H9 (cell line): Measurements from ENCODE around the gene KCNQ2. TPM values are rescaled to one million over a fixed set of nuclear protein-coding genes. Genes with fewer than 3 reads are reported as not detected.

ENCODE experiments used
- DNase-seq: peaks from one replicate; pipeline ENCODE4 v3.0.0-alpha.2; 2017
- H2AFZ ChIP-seq: one replicate; pipeline ENCODE4 v1.6.1; 2013; ENCODE audit warnings: mild to moderate bottlenecking, low read length, control low read depth, moderate library complexity
- H2AK5ac ChIP-seq: 2 replicates; pipeline ENCODE4 v1.6.1; 2013; ENCODE audit warnings: low read length, control low read depth, mixed read lengths; ENCODE audit not compliant: insufficient read length
- H2BK120ac ChIP-seq: one replicate; pipeline ENCODE4 v1.6.1; 2013; ENCODE audit warnings: low read depth, mild to moderate bottlenecking, low read length, control low read depth, inconsistent platforms; ENCODE audit not compliant: poor library complexity, severe bottlenecking
- H2BK12ac ChIP-seq: 2 replicates; pipeline ENCODE4 v1.6.1; 2013; ENCODE audit warnings: low read length, control low read depth, mixed read lengths, low read depth; ENCODE audit not compliant: insufficient read length
- H2BK15ac ChIP-seq: 2 replicates; pipeline ENCODE4 v1.6.1; 2013; ENCODE audit warnings: low read depth, low read length, control low read depth
- H2BK20ac ChIP-seq: one replicate; pipeline ENCODE4 v1.6.1; 2013; ENCODE audit warnings: low read depth, mild to moderate bottlenecking, low read length, control low read depth, inconsistent platforms; ENCODE audit not compliant: poor library complexity, severe bottlenecking
- H2BK5ac ChIP-seq: 2 replicates; pipeline ENCODE4 v1.6.1; 2013; ENCODE audit warnings: low read length, control low read depth, mixed read lengths; ENCODE audit not compliant: insufficient read length
- H3K14ac ChIP-seq: 2 replicates; pipeline ENCODE4 v1.6.1; 2013; ENCODE audit warnings: low read length, control low read depth; ENCODE audit not compliant: insufficient read depth
- H3K18ac ChIP-seq: 2 replicates; pipeline ENCODE4 v1.6.1; 2013; ENCODE audit warnings: low read depth, mild to moderate bottlenecking, mixed read lengths, low read length, control low read depth; ENCODE audit not compliant: insufficient read length
- H3K23ac ChIP-seq: 2 replicates; pipeline ENCODE4 v1.6.1; 2013; ENCODE audit warnings: low read length, control low read depth, mixed read lengths, low read depth; ENCODE audit not compliant: insufficient read length
- H3K23me2 ChIP-seq: 2 replicates; pipeline ENCODE4 v1.6.1; 2013; ENCODE audit warnings: low read depth, mild to moderate bottlenecking, mixed read lengths, low read length, control low read depth; ENCODE audit not compliant: insufficient read length, poor library complexity, severe bottlenecking
- H3K27ac ChIP-seq: 2 replicates; pipeline ENCODE4 v1.5.1; 2013; ENCODE audit warnings: low read length, control low read depth, mixed read lengths, low read depth; ENCODE audit not compliant: insufficient read length
- H3K27me3 ChIP-seq: 2 replicates; pipeline ENCODE4 v1.6.1; 2013; ENCODE audit warnings: low read length, control low read depth, inconsistent platforms; ENCODE audit not compliant: insufficient read depth
- H3K4ac ChIP-seq: 2 replicates; pipeline ENCODE4 v1.6.1; 2013; ENCODE audit warnings: low read depth, mild to moderate bottlenecking, control low read depth, inconsistent platforms, low read length, moderate library complexity
- H3K4me1 ChIP-seq: 2 replicates; pipeline ENCODE4 v1.6.1; 2013; ENCODE audit warnings: low read length, control low read depth, inconsistent platforms; ENCODE audit not compliant: insufficient read depth
- H3K4me2 ChIP-seq: 2 replicates; pipeline ENCODE4 v1.6.1; 2013; ENCODE audit warnings: low read length, control low read depth, mixed read lengths; ENCODE audit not compliant: insufficient read length, insufficient read depth
- H3K56ac ChIP-seq: 2 replicates; pipeline ENCODE4 v1.6.1; 2013; ENCODE audit warnings: low read depth, mild to moderate bottlenecking, mixed read lengths, low read length, control low read depth; ENCODE audit not compliant: insufficient read length
- H3K79me1 ChIP-seq: 2 replicates; pipeline ENCODE4 v1.6.1; 2013; ENCODE audit warnings: low read depth, mild to moderate bottlenecking, moderate library complexity, low read length, control low read depth, inconsistent platforms; ENCODE audit not compliant: insufficient read depth, poor library complexity, severe bottlenecking
- H3K79me2 ChIP-seq: 2 replicates; pipeline ENCODE4 v1.6.1; 2013; ENCODE audit warnings: low read length, control low read depth, inconsistent platforms; ENCODE audit not compliant: insufficient read depth
- H3K9ac ChIP-seq: 2 replicates; pipeline ENCODE4 v1.6.1; 2013; ENCODE audit warnings: low read length, control low read depth, mixed read lengths; ENCODE audit not compliant: insufficient read length; ENCODE audit errors: extremely low read depth
- H3K9me3 ChIP-seq: one replicate; pipeline ENCODE4 v1.6.1; 2013; ENCODE audit warnings: low read depth, low read length, inconsistent platforms; ENCODE audit not compliant: control insufficient read depth
- H3T11ph ChIP-seq: one replicate; pipeline ENCODE4 v1.6.1; 2013; ENCODE audit warnings: mild to moderate bottlenecking, low read length, control low read depth, inconsistent platforms
- H4K20me1 ChIP-seq: one replicate; pipeline ENCODE4 v1.6.1; 2013; ENCODE audit not compliant: control insufficient read depth, insufficient read length, insufficient read depth
- H4K5ac ChIP-seq: 2 replicates; pipeline ENCODE4 v1.6.1; 2013; ENCODE audit warnings: low read depth, mild to moderate bottlenecking, mixed read lengths, low read length, control low read depth; ENCODE audit not compliant: insufficient read length
- H4K8ac ChIP-seq: replicated peaks from 2 replicates; pipeline ENCODE4 v1.6.1; 2013; ENCODE audit warnings: low read length, control low read depth, mixed read lengths, low read depth; ENCODE audit not compliant: insufficient read length
- H4K91ac ChIP-seq: 2 replicates; pipeline ENCODE4 v1.6.1; 2013; ENCODE audit warnings: low read depth, mild to moderate bottlenecking, moderate library complexity, mixed read lengths, low read length, control low read depth; ENCODE audit not compliant: insufficient read length
- H3K27ac Mint-ChIP-seq, 3 experiments: 2 replicates in 2 of 3; 3 replicates in 1 of 3; pipeline ENCODE4 v1.8.0; 2020 to 2021; ENCODE audit warnings: mixed read lengths in 3 of 3, mild to moderate bottlenecking in 1 of 3, moderate library complexity in 1 of 3
- H3K27me3 Mint-ChIP-seq: 2 replicates; pipeline ENCODE4 v1.8.0; 2021; ENCODE audit warnings: low read depth, mild to moderate bottlenecking, moderate library complexity, mixed read lengths
- H3K36me3 Mint-ChIP-seq, 3 experiments: 2 replicates in 2 of 3; 3 replicates in 1 of 3; pipeline ENCODE4 v1.8.0; 2020 to 2021; ENCODE audit warnings: low read depth in 3 of 3, mixed read lengths in 3 of 3; ENCODE audit not compliant: insufficient read depth in 1 of 3
- H3K4me1 Mint-ChIP-seq, 2 experiments: 2 replicates each; pipeline ENCODE4 v1.8.0; 2020; ENCODE audit warnings: mixed read lengths in 2 of 2
- H3K4me3 Mint-ChIP-seq, 2 experiments: 2 replicates in 1 of 2; 3 replicates in 1 of 2; pipeline ENCODE4 v1.8.0; 2020 to 2021; ENCODE audit warnings: mild to moderate bottlenecking in 2 of 2, mixed read lengths in 2 of 2, moderate library complexity in 1 of 2
- H3K9me3 Mint-ChIP-seq, 2 experiments: 2 replicates in 1 of 2; 3 replicates in 1 of 2; pipeline ENCODE4 v1.8.0; 2020; ENCODE audit warnings: mild to moderate bottlenecking in 2 of 2, mixed read lengths in 2 of 2, moderate library complexity in 1 of 2
- WGBS: extraction: QIAGEN DNeasy Blood & Tissue Kit; methylation state at CpG from one replicate; pipeline ENCODE4 v1.1.7; 2013; ENCODE audit warnings: missing lambda C conversion rate, low lambda C conversion rate, mixed read lengths; ENCODE audit not compliant: insufficient read length; ENCODE audit errors: extremely low coverage; 5-methylcytosine and 5-hydroxymethylcytosine counted together
- total RNA-seq: library from RNA; stranded (reverse); gene quantifications from 2 replicates; pipeline ENCODE4 v1.2.1, GENCODE V29; 2021
- TF ChIP-seq, protein P1 (sequence below): fragments of 200-600 bp; sonication (generic); conservative IDR thresholded peaks from 3 replicates; pipeline ENCODE4 v1.8.0; 2021; ENCODE audit warnings: antibody characterized with exemption, mild to moderate bottlenecking

Gene KCNQ2
- total RNA-seq, 1 experiment from 2014 or later: 69.2 TPM

DNA sequence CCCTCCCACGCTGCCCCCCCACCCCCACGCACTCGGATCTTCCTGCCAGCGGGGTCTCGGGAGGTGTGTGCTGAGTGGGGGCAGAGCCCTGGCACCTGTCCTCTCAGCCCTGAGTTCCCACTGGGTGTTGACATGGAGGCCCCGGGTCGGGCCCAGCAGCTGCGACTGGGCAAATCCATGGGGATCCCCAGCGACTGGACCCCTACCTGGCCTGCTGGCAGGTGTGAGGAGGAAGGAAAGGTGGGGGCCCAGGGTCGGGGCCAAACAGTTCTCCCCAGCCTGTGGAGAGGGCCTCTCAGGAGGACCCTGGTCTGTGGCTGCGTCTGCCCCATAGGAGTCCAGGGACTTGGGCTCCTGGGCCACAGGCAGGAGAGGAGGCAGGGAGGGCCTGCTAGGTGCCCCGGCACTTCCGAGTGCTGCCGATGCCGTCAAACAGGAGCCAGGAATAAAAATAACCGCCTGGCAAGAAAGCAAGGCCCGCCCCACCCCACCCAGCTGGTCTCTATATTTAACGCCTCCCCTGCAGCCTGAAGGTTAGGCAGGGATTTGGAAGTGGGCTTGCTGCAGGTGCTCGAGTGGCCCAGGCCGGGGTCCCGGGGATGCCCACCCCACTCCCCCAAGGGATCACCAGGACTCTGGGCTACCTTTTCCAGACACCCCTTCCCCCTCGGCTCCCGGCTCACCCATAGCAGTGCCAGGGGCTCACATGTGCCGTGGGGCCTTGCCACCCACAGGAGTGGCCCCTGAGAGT, 27.9 kb upstream of the KCNQ2 start:
- H3K4me3 Mint-ChIP-seq: peak overlapping the region in 1 of 2 experiments; percentile 32; a peak in 2 of 5 replicates
- no peak overlapping the region for H2AFZ ChIP-seq
- H2BK12ac ChIP-seq: no peak overlapping the region

More for the DNA sequence above, 27.9 kb upstream of the KCNQ2 start:
- Histone ChIP-seq H3K4ac (no peak overlapping the region), H3K14ac (no peak overlapping the region), H4K91ac (no peak overlapping the region), H3K23me2 (peaks cover 5% of the 10 kb centered on the region), H3K18ac (no peak overlapping the region), H3K23ac (no peak overlapping the region), H3K4me2 (no peak overlapping the region), H3K79me2 (no peaks in the 10 kb centered on the region), H3K56ac (no peak overlapping the region), H2BK15ac (no peak overlapping the region), H3K27ac (no peak overlapping the region), H4K8ac (no peak overlapping the region), H3K4me1 (no peaks in the 10 kb centered on the region), H4K20me1 (peaks cover 2% of the 10 kb centered on the region), H3K79me1 (no peaks in the 10 kb centered on the region), H2BK120ac (no peak overlapping the region), H4K5ac (no peak overlapping the region), H3T11ph (no peak overlapping the region), H2AK5ac (no peak overlapping the region), H3K27me3 (peaks cover 4% of the 10 kb centered on the region; the same call in 1 of the 2 replicates), H3K9me3 (no peaks in the 10 kb centered on the region), H2BK20ac (no peak overlapping the region), H3K9ac (no peak overlapping the region), H2BK5ac (no peak overlapping the region)
- Mint-ChIP-seq H3K36me3 (peaks cover 0 to 11% (median 0%) of the 10 kb centered on the region in 3 experiments; a peak in 2 of 7 replicates), H3K27me3 (peaks cover 66% of the 10 kb centered on the region), H3K27ac (no peak overlapping the region), H3K9me3 (peaks cover 0 to 8% of the 10 kb centered on the region in 2 experiments; a peak in 2 of 5 replicates), H3K4me1 (peaks cover 4 to 10% of the 10 kb centered on the region in 2 experiments; a peak in 3 of 4 replicates)
- WGBS: no CpG with 5 or more reads among the region's 24 CpGs
- peak; percentile 24 for DNase-seq
- TF ChIP-seq, protein P1, sequence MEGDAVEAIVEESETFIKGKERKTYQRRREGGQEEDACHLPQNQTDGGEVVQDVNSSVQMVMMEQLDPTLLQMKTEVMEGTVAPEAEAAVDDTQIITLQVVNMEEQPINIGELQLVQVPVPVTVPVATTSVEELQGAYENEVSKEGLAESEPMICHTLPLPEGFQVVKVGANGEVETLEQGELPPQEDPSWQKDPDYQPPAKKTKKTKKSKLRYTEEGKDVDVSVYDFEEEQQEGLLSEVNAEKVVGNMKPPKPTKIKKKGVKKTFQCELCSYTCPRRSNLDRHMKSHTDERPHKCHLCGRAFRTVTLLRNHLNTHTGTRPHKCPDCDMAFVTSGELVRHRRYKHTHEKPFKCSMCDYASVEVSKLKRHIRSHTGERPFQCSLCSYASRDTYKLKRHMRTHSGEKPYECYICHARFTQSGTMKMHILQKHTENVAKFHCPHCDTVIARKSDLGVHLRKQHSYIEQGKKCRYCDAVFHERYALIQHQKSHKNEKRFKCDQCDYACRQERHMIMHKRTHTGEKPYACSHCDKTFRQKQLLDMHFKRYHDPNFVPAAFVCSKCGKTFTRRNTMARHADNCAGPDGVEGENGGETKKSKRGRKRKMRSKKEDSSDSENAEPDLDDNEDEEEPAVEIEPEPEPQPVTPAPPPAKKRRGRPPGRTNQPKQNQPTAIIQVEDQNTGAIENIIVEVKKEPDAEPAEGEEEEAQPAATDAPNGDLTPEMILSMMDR: no peak
